Measurements from ENCODE around the gene ARPC1A. TPM values are rescaled to one million over a fixed set of nuclear protein-coding genes. Genes with fewer than 3 reads are reported as not detected.

Gene ARPC1A
- total and polyA plus RNA-seq, 2 of the 8 experiments (the other 6 are each of a cell fraction or from before 2014, with no cell fraction given), result 123 to 155 TPM

GRCh38 chr7:99379043-99379577 is 53.4 kb downstream of the ARPC1A start:
- peak overlapping the region in 1 of 2 experiments; percentile 47; a peak in 1 of 4 replicates for H3K4me2 ChIP-seq (ENCODE audit: insufficient read depth in 1 of 2, low read depth in 2 of 2, low read length in 2 of 2)
- POLR2A ChIA-PET (ENCODE audit: partially characterized antibody), result interaction anchor here (0.6 to 2.9 kb wide), 4 partner anchors 10 to 30 kb away, joined by 3 to 19 read pairs (median 5); partner anchors contain the start of genes BUD31 and PDAP1
- TF ChIP-seq GABPA (IDR thresholded peaks at IDR 0.05; ENCODE audit: borderline replicate concordance, insufficient read depth, low read length), result no peak
- TF ChIP-seq POU5F1 (IDR thresholded peaks at IDR 0.05; ENCODE audit: low read depth, low read length), result no peak
- no peak for TF ChIP-seq MAFK (IDR thresholded peaks at IDR 0.05; ENCODE audit: low read depth, low read length)
- TF ChIP-seq KDM1A (IDR thresholded peaks at IDR 0.05; ENCODE audit: borderline replicate concordance, low read length), result no peak
- TF ChIP-seq E2F6 (IDR thresholded peaks at IDR 0.05), result no peak
- no peak for TF ChIP-seq RNF2 (IDR thresholded peaks at IDR 0.05; ENCODE audit: borderline replicate concordance, low read depth, low read length, missing control alignments, poor library complexity, severe bottlenecking)
- TF ChIP-seq RBBP5 (IDR thresholded peaks at IDR 0.05; ENCODE audit: borderline replicate concordance, low read depth, low read length), result no peak
- no peak for TF ChIP-seq CHD2 (IDR thresholded peaks at IDR 0.05; ENCODE audit: low read length)
- no peak for TF ChIP-seq EP300 (IDR thresholded peaks at IDR 0.05; ENCODE audit: borderline replicate concordance in 1 of 2, low read depth in 2 of 2, low read length in 2 of 2)
- no peak for TF ChIP-seq BCL11A (IDR thresholded peaks at IDR 0.05; ENCODE audit: low read depth in 2 of 2, low read length in 2 of 2)
- no peak for TF ChIP-seq CEBPB (IDR thresholded peaks at IDR 0.05; ENCODE audit: low read depth, low read length)

More at GRCh38 chr7:99379043-99379577, 53.4 kb downstream of the ARPC1A start:
- Histone ChIP-seq H3K4ac (replicated peaks; ENCODE audit: insufficient read length, low read depth, low read length) (no peak overlapping the region), H3K27me3 (replicated peaks in 1 of 4; ENCODE audit: control insufficient read depth in 3 of 4, extremely low read depth in 1 of 4, insufficient read depth in 3 of 4, low read length in 3 of 4) (no peaks in the 10 kb centered on the region), H4K20me1 (replicated peaks in 1 of 2; ENCODE audit: control insufficient read depth in 1 of 2, insufficient read depth in 2 of 2, low read length in 2 of 2) (peaks cover 13 to 22% of the 10 kb centered on the region in 2 experiments), H4K5ac (ENCODE audit: insufficient read length, low read depth, low read length) (no peak overlapping the region), H3K79me1 (ENCODE audit: low read depth, low read length) (peaks cover 16% of the 10 kb centered on the region), H3K36me3 (ENCODE audit: control insufficient read depth in 2 of 4, insufficient read depth in 4 of 4, low read length in 3 of 4) (peaks cover 0 to 3% (median 0%) of the 10 kb centered on the region in 4 experiments; a peak in 1 of 8 replicates), H3K9ac (replicated peaks in 1 of 4; ENCODE audit: extremely low read depth in 1 of 4, low read depth in 3 of 4, low read length in 3 of 4) (no peak overlapping the region), H4K8ac (ENCODE audit: extremely low read depth, insufficient read depth, low read length) (no peak overlapping the region), H2BK12ac (ENCODE audit: low read depth, low read length) (no peak overlapping the region), H3K79me2 (ENCODE audit: control insufficient read depth in 1 of 2, insufficient read depth in 2 of 2, low read length in 2 of 2) (peaks cover 0 to 18% of the 10 kb centered on the region in 2 experiments; a peak in 2 of 4 replicates), H3K9me3 (ENCODE audit: insufficient read depth in 2 of 2, low read depth in 1 of 2, low read length in 1 of 2) (no peaks in the 10 kb centered on the region), H2BK5ac (ENCODE audit: low read depth, low read length) (no peak overlapping the region), H3K14ac (ENCODE audit: insufficient read length) (no peak overlapping the region), H2AFZ (ENCODE audit: low read length) (no peak overlapping the region), H3K23me2 (ENCODE audit: low read depth, low read length) (peaks cover 2% of the 10 kb centered on the region; the same call in 1 of the 2 replicates), H2BK120ac (replicated peaks; ENCODE audit: low read depth, low read length) (no peak overlapping the region), H2AK5ac (ENCODE audit: low read depth, low read length) (no peak overlapping the region), H2BK15ac (ENCODE audit: low read length) (no peak overlapping the region), H2BK20ac (ENCODE audit: low read length) (no peak overlapping the region), H3K4me3 (ENCODE audit: extremely low read depth in 1 of 4, insufficient read depth in 2 of 4, low read depth in 3 of 4, low read length in 4 of 4) (no peak overlapping the region), H3K18ac (ENCODE audit: extremely low read depth, low read length) (no peak overlapping the region), H3K27ac (ENCODE audit: low read depth, low read length) (no peak overlapping the region), H4K91ac (replicated peaks; ENCODE audit: insufficient read length, low read length) (no peak overlapping the region), H3K23ac (ENCODE audit: insufficient read length) (no peak overlapping the region), H3K4me1 (replicated peaks in 1 of 4; ENCODE audit: control insufficient read depth in 3 of 4, insufficient read depth in 4 of 4, low read length in 3 of 4) (peaks cover 0 to 5% (median 1%) of the 10 kb centered on the region in 4 experiments; a peak in 3 of 7 replicates), H3K56ac (replicated peaks; ENCODE audit: insufficient read length, low read depth, low read length) (no peak overlapping the region)
- CTCF ChIA-PET (ENCODE audit: partially characterized antibody), result interaction anchor here (0.8 to 1.2 kb wide), 2 partner anchors 14 to 20 kb away, joined by 3 read pairs; no protein-coding TSS in a partner anchor
- no peak for DNase-seq (ENCODE audit: low read depth in 1 of 2, low spot score in 2 of 2)
- WGBS, 2 experiments (ENCODE audit: extremely low coverage in 1 of 2, insufficient coverage in 1 of 2, insufficient read length in 1 of 2, insufficient replicate concordance in 2 of 2, low coverage in 1 of 2, low lambda C conversion rate in 2 of 2, missing lambda C conversion rate in 1 of 2), result 90% methylated on average over 7 of the region's 7 CpGs; no CpG with 5 or more reads in 1 of the 2 experiments
- FAIRE-seq, result no peak
